H1 (cell line): ENCODE measurements around the gene DNAJB6. TPM values are rescaled to one million over a fixed set of nuclear protein-coding genes. Genes with fewer than 3 reads are reported as not detected.

Experiments used
- ASH2L ChIP-seq: fragments of 200-600, 300-600 bp; sonication (generic); IDR thresholded peaks from one replicate; pipeline ENCODE4 v1.7.1; 2017; ENCODE audit warnings: low read length
- USF2 ChIP-seq: IDR thresholded peaks from 2 replicates; pipeline ENCODE4 v1.6.1; 2011; ENCODE audit warnings: low read length, improper control_type of control experiment
- polyA plus RNA-seq, 7 experiments: library from polyadenylated mRNA; depleted of rRNA in 3 of 7; stranded (reverse) in 5 of 7; unstranded in 2 of 7; fragments of >200 nt in 5 of 7; fragments of 200-250 nt in 2 of 7; gene quantifications; 1 replicate in 5 of 7; 2 replicates in 1 of 7; 4 replicates in 1 of 7; pipeline versions ENCODE4 v1.2.1 to v1.2.3, GENCODE V29; 2011 to 2013; ENCODE audit warnings: missing spikeins in 2 of 7, mixed read lengths in 2 of 7
- total RNA-seq: library from RNA; stranded (reverse); fragmentation: NEBNext Ultra II Directional; extraction: Animal tissue kit (Norgen Biotek cat#: 25700); gene quantifications from 2 replicates; pipeline ENCODE4 v1.2.1, GENCODE V29; 2021

Gene DNAJB6
- total and polyA plus RNA-seq, 2 of the 8 experiments (the other 6 are each of a cell fraction or from before 2014, with no cell fraction given) = 166 to 295 TPM

GRCh38 chr7:157445246-157445955 is 108.6 kb downstream of the DNAJB6 start (continued):
- TF ChIP-seq USF2 (no peak), ASH2L (no peak)
